ENCODE measurements around the gene PPFIBP1.

DNA sequence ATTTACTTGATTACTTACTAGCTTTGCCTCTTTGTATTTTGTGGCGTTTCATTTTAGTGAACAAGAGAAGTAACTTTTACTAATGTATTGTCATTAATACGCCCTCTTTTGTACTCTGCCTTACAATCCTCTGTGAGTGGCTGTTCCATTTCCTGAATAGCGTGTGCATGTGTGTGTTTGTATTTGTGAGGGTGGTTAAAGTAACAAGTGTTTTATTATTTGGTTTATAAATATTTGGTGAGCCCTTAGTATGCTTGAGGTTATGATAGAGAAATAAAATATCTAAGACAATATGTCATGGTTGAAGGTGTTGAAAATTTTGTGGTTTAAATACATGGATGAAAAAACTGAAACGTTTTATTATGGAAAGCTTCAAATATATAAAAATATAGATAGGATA is 100.6 kb downstream of the PPFIBP1 start:
- TF ChIP-seq, protein P1, sequence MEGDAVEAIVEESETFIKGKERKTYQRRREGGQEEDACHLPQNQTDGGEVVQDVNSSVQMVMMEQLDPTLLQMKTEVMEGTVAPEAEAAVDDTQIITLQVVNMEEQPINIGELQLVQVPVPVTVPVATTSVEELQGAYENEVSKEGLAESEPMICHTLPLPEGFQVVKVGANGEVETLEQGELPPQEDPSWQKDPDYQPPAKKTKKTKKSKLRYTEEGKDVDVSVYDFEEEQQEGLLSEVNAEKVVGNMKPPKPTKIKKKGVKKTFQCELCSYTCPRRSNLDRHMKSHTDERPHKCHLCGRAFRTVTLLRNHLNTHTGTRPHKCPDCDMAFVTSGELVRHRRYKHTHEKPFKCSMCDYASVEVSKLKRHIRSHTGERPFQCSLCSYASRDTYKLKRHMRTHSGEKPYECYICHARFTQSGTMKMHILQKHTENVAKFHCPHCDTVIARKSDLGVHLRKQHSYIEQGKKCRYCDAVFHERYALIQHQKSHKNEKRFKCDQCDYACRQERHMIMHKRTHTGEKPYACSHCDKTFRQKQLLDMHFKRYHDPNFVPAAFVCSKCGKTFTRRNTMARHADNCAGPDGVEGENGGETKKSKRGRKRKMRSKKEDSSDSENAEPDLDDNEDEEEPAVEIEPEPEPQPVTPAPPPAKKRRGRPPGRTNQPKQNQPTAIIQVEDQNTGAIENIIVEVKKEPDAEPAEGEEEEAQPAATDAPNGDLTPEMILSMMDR (IDR thresholded peaks at IDR 0.05), result no peak
- no peak for TF ChIP-seq POLR2A (IDR thresholded peaks at IDR 0.05)

Measured in lower leg skin (tissue), 3 donors.